GM18868 (cell line): ENCODE data around the gene CEP63.

ENCODE experiments used
- ATAC-seq: cut with Tn5 transposase; IDR thresholded peaks from one replicate; pipeline ENCODE4 v1.9.1; 2021; ENCODE audit warnings: mild to moderate bottlenecking, moderate library complexity; ENCODE audit not compliant: unreplicated experiment

Gene CEP63

GRCh38 chr3:134485718-134486576, at the start of gene CEP63, which contains the start of gene ANAPC13:
TSS of gene CEP63 (plus strand) at chr3:134486057. CDS start at chr3:134495321, 9,264 bp downstream.
TSS of gene ANAPC13 (minus strand) at chr3:134485985. CDS start at chr3:134482904, 3,081 bp downstream.
- ATAC-seq = peak; percentile 82

- no peak for ATAC-seq
Measured at GRCh38 chr3:134437211-134437752, 48.6 kb upstream of the CEP63 start.

- no peak for ATAC-seq
Measured at GRCh38 chr3:134441321-134441720, 44.5 kb upstream of the CEP63 start.

GRCh38 chr3:134441821-134442220, 44.0 kb upstream of the CEP63 start:
- ATAC-seq = no peak

- ATAC-seq = no peak
Measured at GRCh38 chr3:134445095-134445494, 40.8 kb upstream of the CEP63 start.

- ATAC-seq = no peak
Measured at GRCh38 chr3:134445636-134446035, 40.2 kb upstream of the CEP63 start.

GRCh38 chr3:134446800-134447199, 39.1 kb upstream of the CEP63 start:
- no peak for ATAC-seq

- ATAC-seq = no peak
Measured at GRCh38 chr3:134447351-134447750, 38.5 kb upstream of the CEP63 start.

GRCh38 chr3:134448664-134449063, 37.2 kb upstream of the CEP63 start:
- ATAC-seq = no peak

GRCh38 chr3:134449277-134449676, 36.6 kb upstream of the CEP63 start:
- no peak for ATAC-seq

GRCh38 chr3:134449951-134450350, 35.9 kb upstream of the CEP63 start:
- no peak for ATAC-seq

GRCh38 chr3:134453631-134454030, 32.2 kb upstream of the CEP63 start:
- ATAC-seq = no peak

GRCh38 chr3:134457376-134458074, 28.3 kb upstream of the CEP63 start:
- ATAC-seq = no peak

GRCh38 chr3:134458406-134458945, 27.4 kb upstream of the CEP63 start:
- no peak for ATAC-seq

GRCh38 chr3:134459562-134459961, 26.3 kb upstream of the CEP63 start:
- no peak for ATAC-seq

GRCh38 chr3:134460965-134461364, 24.9 kb upstream of the CEP63 start:
- no peak for ATAC-seq

- ATAC-seq = no peak
Measured at GRCh38 chr3:134462331-134462941, 23.4 kb upstream of the CEP63 start.

GRCh38 chr3:134463676-134464063, 22.2 kb upstream of the CEP63 start:
- no peak for ATAC-seq

- no peak for ATAC-seq
Measured at GRCh38 chr3:134464064-134464688, 21.7 kb upstream of the CEP63 start.

- no peak for ATAC-seq
Measured at GRCh38 chr3:134464689-134465365, 21.0 kb upstream of the CEP63 start.
